Measurements from ENCODE around the gene TREX2.

The TREX2 gene

GRCh38 chrX:153445106-153445855 is 575 bp downstream of the TREX2 start:
- DNase-seq (ENCODE audit: low read depth): no peak
- no peak overlapping the region for H3K4me3 ChIP-seq (replicated peaks; ENCODE audit: low read depth, low read length)
- no peak for TF ChIP-seq CTCF (IDR thresholded peaks at IDR 0.05; ENCODE audit: low read length, missing control alignments)

GRCh38 chrX:153444333-153445011 is 1.4 kb downstream of the TREX2 start:
- no peak for TF ChIP-seq CTCF (IDR thresholded peaks at IDR 0.05; ENCODE audit: low read length, missing control alignments)
- no peak overlapping the region for H3K4me3 ChIP-seq (replicated peaks; ENCODE audit: low read depth, low read length)

GRCh38 chrX:153443476-153444332 is 2.2 kb downstream of the TREX2 start:
- DNase-seq (ENCODE audit: low read depth): no peak
- TF ChIP-seq CTCF (IDR thresholded peaks at IDR 0.05; ENCODE audit: low read length, missing control alignments): no peak
- H3K4me3 ChIP-seq (replicated peaks; ENCODE audit: low read depth, low read length): no peak overlapping the region

More at GRCh38 chrX:153444333-153445011, 1.4 kb downstream of the TREX2 start:
- no peak for DNase-seq (ENCODE audit: low read depth)

- no peak for DNase-seq (ENCODE audit: low read depth)
- no peak overlapping the region for H3K4me3 ChIP-seq (replicated peaks; ENCODE audit: low read depth, low read length)
- TF ChIP-seq CTCF (IDR thresholded peaks at IDR 0.05; ENCODE audit: low read length, missing control alignments): no peak
Observed at GRCh38 chrX:153442463-153442862, 3.4 kb downstream of the TREX2 start.

- no peak overlapping the region for H3K4me3 ChIP-seq (replicated peaks; ENCODE audit: low read depth, low read length)
- TF ChIP-seq CTCF (IDR thresholded peaks at IDR 0.05; ENCODE audit: low read length, missing control alignments): no peak
- no peak for DNase-seq (ENCODE audit: low read depth)
Observed at GRCh38 chrX:153441981-153442380, 3.9 kb downstream of the TREX2 start.

GRCh38 chrX:153441296-153441695 is 4.6 kb downstream of the TREX2 start:
- no peak overlapping the region for H3K4me3 ChIP-seq (replicated peaks; ENCODE audit: low read depth, low read length)
- DNase-seq (ENCODE audit: low read depth): no peak
- TF ChIP-seq CTCF (IDR thresholded peaks at IDR 0.05; ENCODE audit: low read length, missing control alignments): no peak

All from fibroblast of pulmonary artery (primary cell).